ENCODE data around the gene NT5M.

- TF ChIP-seq, protein P1, sequence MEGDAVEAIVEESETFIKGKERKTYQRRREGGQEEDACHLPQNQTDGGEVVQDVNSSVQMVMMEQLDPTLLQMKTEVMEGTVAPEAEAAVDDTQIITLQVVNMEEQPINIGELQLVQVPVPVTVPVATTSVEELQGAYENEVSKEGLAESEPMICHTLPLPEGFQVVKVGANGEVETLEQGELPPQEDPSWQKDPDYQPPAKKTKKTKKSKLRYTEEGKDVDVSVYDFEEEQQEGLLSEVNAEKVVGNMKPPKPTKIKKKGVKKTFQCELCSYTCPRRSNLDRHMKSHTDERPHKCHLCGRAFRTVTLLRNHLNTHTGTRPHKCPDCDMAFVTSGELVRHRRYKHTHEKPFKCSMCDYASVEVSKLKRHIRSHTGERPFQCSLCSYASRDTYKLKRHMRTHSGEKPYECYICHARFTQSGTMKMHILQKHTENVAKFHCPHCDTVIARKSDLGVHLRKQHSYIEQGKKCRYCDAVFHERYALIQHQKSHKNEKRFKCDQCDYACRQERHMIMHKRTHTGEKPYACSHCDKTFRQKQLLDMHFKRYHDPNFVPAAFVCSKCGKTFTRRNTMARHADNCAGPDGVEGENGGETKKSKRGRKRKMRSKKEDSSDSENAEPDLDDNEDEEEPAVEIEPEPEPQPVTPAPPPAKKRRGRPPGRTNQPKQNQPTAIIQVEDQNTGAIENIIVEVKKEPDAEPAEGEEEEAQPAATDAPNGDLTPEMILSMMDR (IDR thresholded peaks at IDR 0.05), result no peak
- no peak for TF ChIP-seq POLR2A (IDR thresholded peaks at IDR 0.05)
Observed at GRCh38 chr17:17386094-17386800, 83.1 kb downstream of the NT5M start.
